ENCODE measurements around the gene KDM4C. TPM values are rescaled to one million over a fixed set of nuclear protein-coding genes. Genes with fewer than 3 reads are reported as not detected.
A peak's percentile ranks its signal among the peaks of the same experiment; 100 is the strongest.

KDM4C gene
- total RNA-seq, 1 experiment from 2014 or later: 11.9 TPM

GRCh38 chr9:7097040-7097715 is 339.4 kb downstream of the KDM4C start:
- no peak for DNase-seq (ENCODE audit: low spot score)

GRCh38 chr9:7097785-7098752 is 340.3 kb downstream of the KDM4C start:
- peak; percentile 2 for DNase-seq (ENCODE audit: low spot score)

- DNase-seq (ENCODE audit: low spot score): no peak
Measured at GRCh38 chr9:7103367-7103766, 345.6 kb downstream of the KDM4C start.

- DNase-seq (ENCODE audit: low spot score): no peak
Measured at GRCh38 chr9:7103771-7104170, 346.0 kb downstream of the KDM4C start.

GRCh38 chr9:7104625-7105024 is 346.9 kb downstream of the KDM4C start:
- no peak for DNase-seq (ENCODE audit: low spot score)

GRCh38 chr9:7105095-7105494 is 347.3 kb downstream of the KDM4C start:
- DNase-seq (ENCODE audit: low spot score): no peak

GRCh38 chr9:7108936-7109335 is 351.2 kb downstream of the KDM4C start:
- DNase-seq (ENCODE audit: low spot score): no peak

GRCh38 chr9:7111413-7111812 is 353.6 kb downstream of the KDM4C start:
- no peak for DNase-seq (ENCODE audit: low spot score)

- no peak for DNase-seq (ENCODE audit: low spot score)
Measured at GRCh38 chr9:7115606-7116005, 357.8 kb downstream of the KDM4C start.

- DNase-seq (ENCODE audit: low spot score): no peak
Measured at GRCh38 chr9:7117676-7118561, 360.1 kb downstream of the KDM4C start.

GRCh38 chr9:7118633-7119032 is 360.9 kb downstream of the KDM4C start:
- DNase-seq (ENCODE audit: low spot score): no peak

GRCh38 chr9:7119612-7120011 is 361.8 kb downstream of the KDM4C start:
- DNase-seq (ENCODE audit: low spot score): no peak

GRCh38 chr9:7121055-7121454 is 363.3 kb downstream of the KDM4C start:
- no peak for DNase-seq (ENCODE audit: low spot score)

GRCh38 chr9:7121664-7122063 is 363.9 kb downstream of the KDM4C start:
- DNase-seq (ENCODE audit: low spot score): no peak

GRCh38 chr9:7123743-7124142 is 366.0 kb downstream of the KDM4C start:
- DNase-seq (ENCODE audit: low spot score): no peak

- no peak for DNase-seq (ENCODE audit: low spot score)
Measured at GRCh38 chr9:7125231-7125630, 367.5 kb downstream of the KDM4C start.

- no peak for DNase-seq (ENCODE audit: low spot score)
Measured at GRCh38 chr9:7129391-7129790, 371.6 kb downstream of the KDM4C start.

GRCh38 chr9:7130266-7130820 is 372.6 kb downstream of the KDM4C start:
- DNase-seq (ENCODE audit: low spot score): no peak

GRCh38 chr9:7132605-7133004 is 374.8 kb downstream of the KDM4C start:
- DNase-seq (ENCODE audit: low spot score): no peak

GRCh38 chr9:7135735-7136134 is 378.0 kb downstream of the KDM4C start:
- DNase-seq (ENCODE audit: low spot score): no peak

GRCh38 chr9:7137040-7137439 is 379.3 kb downstream of the KDM4C start:
- DNase-seq (ENCODE audit: low spot score): no peak

- no peak for DNase-seq (ENCODE audit: low spot score)
Measured at GRCh38 chr9:7137571-7137970, 379.8 kb downstream of the KDM4C start.
